ENCODE measurements around the gene SLC6A6.

DNA sequence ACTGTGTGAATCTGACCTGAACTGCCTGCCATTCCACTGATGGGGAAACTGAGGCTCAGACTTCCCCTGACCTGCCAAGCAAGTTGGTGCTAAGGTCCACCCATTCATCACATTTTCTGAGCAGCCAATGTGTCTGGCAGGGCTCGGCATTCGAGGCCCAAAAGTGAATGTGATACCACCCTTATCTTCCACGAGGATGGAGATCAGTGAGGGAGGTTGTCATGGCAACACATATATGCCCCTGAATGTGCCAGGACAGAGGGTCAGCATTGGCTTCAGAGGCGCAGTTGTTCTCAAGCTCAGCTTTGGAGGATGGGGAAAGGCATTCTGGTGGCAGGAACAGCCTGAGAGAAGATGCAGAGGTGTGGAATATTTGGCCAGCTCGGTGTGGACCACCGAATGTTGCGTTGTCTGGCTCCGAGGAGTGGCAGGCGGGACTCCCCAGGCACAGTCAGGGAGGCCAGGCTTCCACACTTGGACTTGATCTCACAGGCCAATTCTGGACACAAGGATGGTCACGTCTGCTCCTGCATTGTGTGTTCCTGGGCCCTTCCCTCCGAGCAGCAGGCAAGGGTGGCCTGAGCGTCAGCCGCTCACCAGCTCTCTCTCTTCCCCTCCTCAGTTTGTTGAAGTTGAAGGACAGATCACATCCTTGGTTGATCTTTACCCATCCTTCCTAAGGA, 74.3 kb downstream of the SLC6A6 start:
- TF ChIP-seq, protein P1, sequence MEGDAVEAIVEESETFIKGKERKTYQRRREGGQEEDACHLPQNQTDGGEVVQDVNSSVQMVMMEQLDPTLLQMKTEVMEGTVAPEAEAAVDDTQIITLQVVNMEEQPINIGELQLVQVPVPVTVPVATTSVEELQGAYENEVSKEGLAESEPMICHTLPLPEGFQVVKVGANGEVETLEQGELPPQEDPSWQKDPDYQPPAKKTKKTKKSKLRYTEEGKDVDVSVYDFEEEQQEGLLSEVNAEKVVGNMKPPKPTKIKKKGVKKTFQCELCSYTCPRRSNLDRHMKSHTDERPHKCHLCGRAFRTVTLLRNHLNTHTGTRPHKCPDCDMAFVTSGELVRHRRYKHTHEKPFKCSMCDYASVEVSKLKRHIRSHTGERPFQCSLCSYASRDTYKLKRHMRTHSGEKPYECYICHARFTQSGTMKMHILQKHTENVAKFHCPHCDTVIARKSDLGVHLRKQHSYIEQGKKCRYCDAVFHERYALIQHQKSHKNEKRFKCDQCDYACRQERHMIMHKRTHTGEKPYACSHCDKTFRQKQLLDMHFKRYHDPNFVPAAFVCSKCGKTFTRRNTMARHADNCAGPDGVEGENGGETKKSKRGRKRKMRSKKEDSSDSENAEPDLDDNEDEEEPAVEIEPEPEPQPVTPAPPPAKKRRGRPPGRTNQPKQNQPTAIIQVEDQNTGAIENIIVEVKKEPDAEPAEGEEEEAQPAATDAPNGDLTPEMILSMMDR (IDR thresholded peaks at IDR 0.05): no peak
- TF ChIP-seq POLR2A (IDR thresholded peaks at IDR 0.05): no peak

Measured in body of pancreas (tissue), 4 donors.